Hepatocyte (in vitro differentiated cells): ENCODE data around the gene G3BP1. TPM values are rescaled to one million over a fixed set of nuclear protein-coding genes. Genes with fewer than 3 reads are reported as not detected.
"Not testable (repeated sequence)": the region's sequence is repeated elsewhere in the genome, so short reads cannot be mapped to it uniquely, and the experiment has no call there.

Experiments
- DNase-seq: peaks from one replicate; pipeline ENCODE4 v3.0.0-alpha.2; 2016; ENCODE audit warnings: low spot score
- H2AFZ ChIP-seq: fragments of 200-600 bp; sonication (generic); 2 replicates; pipeline ENCODE4 v1.6.0; 2016; ENCODE audit warnings: antibody characterized with exemption, mild to moderate bottlenecking
- H3K27ac ChIP-seq: fragments of 200-600 bp; sonication (generic); 2 replicates; pipeline ENCODE4 v1.5.1; 2016; ENCODE audit warnings: mild to moderate bottlenecking
- H3K27me3 ChIP-seq: fragments of 200-600 bp; sonication (generic); 2 replicates; pipeline ENCODE4 v1.6.1; 2016
- H3K36me3 ChIP-seq: fragments of 200-600 bp; sonication (generic); replicated peaks from 2 replicates; pipeline ENCODE4 v1.5.1; 2016; ENCODE audit warnings: low read depth; ENCODE audit not compliant: insufficient read depth
- H3K4me1 ChIP-seq: fragments of 200-600 bp; sonication (generic); 2 replicates; pipeline ENCODE4 v1.5.1; 2016; ENCODE audit warnings: mild to moderate bottlenecking, moderate library complexity; ENCODE audit not compliant: insufficient read depth
- H3K4me2 ChIP-seq: fragments of 200-600 bp; sonication (generic); 2 replicates; pipeline ENCODE4 v1.6.0; 2016
- H3K4me3 ChIP-seq: fragments of 200-600 bp; sonication (generic); 2 replicates; pipeline ENCODE4 v1.5.1; 2016; ENCODE audit warnings: mild to moderate bottlenecking
- H3K79me2 ChIP-seq: fragments of 200-600 bp; sonication (generic); 2 replicates; pipeline ENCODE4 v1.6.0; 2017; ENCODE audit warnings: mild to moderate bottlenecking
- H3K9me2 ChIP-seq: fragments of 200-600 bp; sonication (generic); replicated peaks from 2 replicates; pipeline ENCODE4 v1.6.0; 2017; ENCODE audit warnings: mild to moderate bottlenecking; ENCODE audit not compliant: insufficient read depth
- H3K9me3 ChIP-seq: fragments of 200-600 bp; sonication (generic); 2 replicates; pipeline ENCODE4 v1.5.1; 2016; ENCODE audit warnings: low read depth, mild to moderate bottlenecking
- H4K20me1 ChIP-seq: fragments of 200-600 bp; sonication (generic); 2 replicates; pipeline ENCODE4 v1.6.0; 2016; ENCODE audit warnings: mild to moderate bottlenecking; ENCODE audit not compliant: insufficient read depth, poor library complexity, severe bottlenecking
- CTCF ChIP-seq: fragments of 200-600 bp; sonication (generic); IDR thresholded peaks from 2 replicates; pipeline ENCODE4 v1.5.1; 2016; ENCODE audit warnings: antibody characterized with exemption, mild to moderate bottlenecking; ENCODE audit not compliant: poor library complexity
- EZH2 ChIP-seq: fragments of 200-600 bp; sonication (generic); IDR thresholded peaks from 2 replicates; pipeline ENCODE4 v1.6.1; 2016; ENCODE audit warnings: antibody characterized with exemption, mild to moderate bottlenecking, borderline replicate concordance
- EZH2phosphoT487 ChIP-seq: fragments of 200-600 bp; sonication (generic); IDR thresholded peaks from one replicate; pipeline ENCODE4 v1.6.1; 2018; ENCODE audit warnings: antibody characterized with exemption, mild to moderate bottlenecking, low read depth, moderate library complexity; ENCODE audit not compliant: unreplicated experiment, severe bottlenecking
- WGBS: methylation state at CpG from one replicate; pipeline ENCODE4 v1.1.6; 2016; ENCODE audit warnings: low lambda C conversion rate; ENCODE audit errors: missing lambda C conversion rate; 5-methylcytosine and 5-hydroxymethylcytosine counted together
- polyA plus RNA-seq: library from polyadenylated mRNA; unstranded; fragments of >200 nt; fragmentation: Nextera tagmentation; extraction: Ambion mirVana; gene quantifications from 2 replicates; pipeline ENCODE4 v1.2.1, GENCODE V29; 2016
- total RNA-seq: library from RNA; depleted of rRNA; stranded (reverse); fragments of >200 nt; gene quantifications from 2 replicates; pipeline ENCODE4 v1.2.3, GENCODE V29; 2014

G3BP1 gene
- total RNA-seq = 143 and 151 TPM in 2 replicates
- 117 and 123 TPM in 2 replicates for polyA plus RNA-seq

DNA sequence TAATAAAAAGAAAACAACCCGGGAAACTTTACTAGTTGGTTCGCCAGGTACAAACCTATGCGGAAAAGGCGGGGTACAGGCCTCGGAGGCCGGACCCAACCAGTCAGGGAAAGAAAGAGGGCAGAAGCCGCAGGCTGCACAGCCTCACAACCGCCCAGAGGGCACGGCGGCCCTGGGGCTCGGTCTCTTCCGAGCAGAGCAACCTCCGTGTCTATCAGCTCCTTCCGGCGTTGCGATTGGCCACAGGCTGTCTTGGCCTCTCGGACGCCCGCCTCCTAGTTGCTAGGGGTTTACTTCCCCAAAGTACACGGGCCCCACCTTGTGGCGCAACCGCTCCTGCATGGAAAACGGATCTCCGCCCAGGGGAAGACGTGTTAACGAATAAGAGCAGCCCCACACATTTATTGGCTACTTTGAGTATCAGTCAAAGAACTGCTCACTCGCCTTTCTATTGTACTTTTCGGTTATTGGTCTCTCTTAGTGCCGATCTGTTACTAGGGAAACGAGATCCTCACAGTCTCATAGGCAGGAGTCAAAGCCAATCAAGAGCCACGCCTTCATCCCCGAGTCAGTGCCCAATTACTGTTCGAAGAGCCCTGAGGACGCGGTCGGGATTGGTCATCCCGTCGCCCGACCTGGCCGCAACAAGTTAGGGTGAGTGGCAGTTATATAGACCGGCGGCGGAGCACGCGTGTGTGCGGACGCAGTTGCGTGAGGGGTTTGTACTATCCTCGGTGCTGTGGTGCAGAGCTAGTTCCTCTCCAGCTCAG, at the start of gene G3BP1:
Gene G3BP1, plus strand, starts transcription at position 696 of the 770 bp plus-strand sequence. CDS start 14,667 bp downstream, outside the sequence.
- H3K27me3 ChIP-seq = no peaks in the 10 kb centered on the region
- peaks cover 44% of the 10 kb centered on the region for H4K20me1 ChIP-seq
- peak; percentile 100 for DNase-seq
- peaks cover 48% of the 10 kb centered on the region for H3K79me2 ChIP-seq
- no peaks in the 10 kb centered on the region for H3K9me2 ChIP-seq
- H3K4me2 ChIP-seq = peak within 1 kb of the TSS; percentile 81
- H3K27ac ChIP-seq = peak within 1 kb of the TSS; percentile 95
- no peak for TF ChIP-seq EZH2phosphoT487
- peak; percentile 34 for TF ChIP-seq CTCF
- no peak for TF ChIP-seq EZH2
- H2AFZ ChIP-seq = peak within 1 kb of the TSS; percentile 49
- no peaks in the 10 kb centered on the region for H3K36me3 ChIP-seq
- H3K9me3 ChIP-seq = no peaks in the 10 kb centered on the region
- H3K4me1 ChIP-seq = peaks cover 25% of the 10 kb centered on the region
- under 1% methylated on average over 48 of the region's 49 CpGs for WGBS
- H3K4me3 ChIP-seq = peak within 1 kb of the TSS; percentile 18

- no peaks in the 10 kb centered on the region for H4K20me1 ChIP-seq
- no peak overlapping the region for H3K4me2 ChIP-seq
- TF ChIP-seq EZH2phosphoT487 (no peak), EZH2 (no peak), CTCF (no peak)
- H3K79me2 ChIP-seq = no peaks in the 10 kb centered on the region
- H3K36me3 ChIP-seq = no peaks in the 10 kb centered on the region
- H3K4me3 ChIP-seq = no peak overlapping the region
- H3K9me2 ChIP-seq = no peaks in the 10 kb centered on the region
- no peaks in the 10 kb centered on the region for H3K27me3 ChIP-seq
- no peak overlapping the region for H2AFZ ChIP-seq
- H3K4me1 ChIP-seq = peaks cover 15% of the 10 kb centered on the region
- DNase-seq = no peak
- H3K27ac ChIP-seq = no peak overlapping the region
- no peaks in the 10 kb centered on the region for H3K9me3 ChIP-seq
These were observed 49.2 kb upstream of the G3BP1 start for GRCh38 chr5:151722546-151722945.

GRCh38 chr5:151724360-151724759, 47.4 kb upstream of the G3BP1 start:
- DNase-seq = no peak
- H3K4me1 ChIP-seq = peaks cover 3% of the 10 kb centered on the region
- H3K4me3 ChIP-seq = no peak overlapping the region
- no peak for TF ChIP-seq CTCF
- TF ChIP-seq EZH2 = no peak
- no peak for TF ChIP-seq EZH2phosphoT487
- H3K36me3 ChIP-seq = no peaks in the 10 kb centered on the region
- H3K79me2 ChIP-seq = no peaks in the 10 kb centered on the region
- no peak overlapping the region for H2AFZ ChIP-seq
- no peaks in the 10 kb centered on the region for H3K9me2 ChIP-seq
- no peak overlapping the region for H3K27ac ChIP-seq
- no peak overlapping the region for H3K4me2 ChIP-seq
- WGBS = 100% methylated on average over 2 of the region's 2 CpGs
- no peaks in the 10 kb centered on the region for H3K27me3 ChIP-seq
- H3K9me3 ChIP-seq = no peaks in the 10 kb centered on the region
- no peaks in the 10 kb centered on the region for H4K20me1 ChIP-seq

DNA sequence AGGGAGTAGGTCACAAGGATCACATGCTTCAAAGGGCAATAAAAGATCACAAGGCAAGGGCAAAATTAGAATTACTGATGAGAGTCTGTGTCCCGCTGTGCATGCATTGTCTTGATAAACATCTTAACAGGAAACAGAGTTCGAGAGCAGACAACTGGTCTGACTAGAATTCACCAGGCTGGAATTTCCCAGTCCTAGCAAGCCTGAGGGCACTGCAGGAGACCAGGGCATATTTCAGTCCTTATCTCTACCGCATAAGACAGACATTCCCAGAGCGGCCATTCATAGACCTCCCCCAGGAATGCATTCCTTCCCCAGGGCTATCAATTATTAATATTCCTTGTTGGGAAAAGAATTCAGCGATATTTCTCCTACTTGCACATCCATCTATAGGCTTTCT, 42.2 kb upstream of the G3BP1 start:
- not testable (repeated sequence) for H2AFZ ChIP-seq, DNase-seq, H3K9me3 ChIP-seq, H3K9me2 ChIP-seq, H3K4me3 ChIP-seq, H3K27me3 ChIP-seq, H3K27ac ChIP-seq, H3K36me3 ChIP-seq, H3K4me2 ChIP-seq, H3K4me1 ChIP-seq, H3K79me2 ChIP-seq, H4K20me1 ChIP-seq
- WGBS = 56% methylated on average over 5 of the region's 5 CpGs
